WTC11 (cell line): ENCODE measurements around the gene ANTXR2. TPM values are rescaled to one million over a fixed set of nuclear protein-coding genes. Genes with fewer than 3 reads are reported as not detected.

ENCODE experiments used
- ATAC-seq: fragments of 200-7000 bp; cut with Tn5 transposase; 2 replicates; pipeline ENCODE4 v1.10.0; 2021; ENCODE audit warnings: mild to moderate bottlenecking, moderate library complexity
- CTCF ChIA-PET: fragments of 300-600 bp; sonication (Branson Sonifier 250); formaldehyde crosslinking; loops from one replicate; lab custom pipeline; 2021; ENCODE audit warnings: antibody characterized with exemption; lab: Charles Lee
- POLR2A ChIA-PET: fragments of 350-600 bp; sonication (Branson Sonifier 250); formaldehyde crosslinking; loops from one replicate; lab custom pipeline; 2021; ENCODE audit warnings: antibody characterized with exemption; lab: Charles Lee
- DNase-seq: peaks from one replicate; pipeline ENCODE4 v3.0.0; 2021; ENCODE audit warnings: low spot score
- H3K27ac Mint-ChIP-seq: 2 replicates; pipeline ENCODE4 v1.8.0; 2021; ENCODE audit warnings: mixed read lengths
- H3K27me3 Mint-ChIP-seq: 2 replicates; pipeline ENCODE4 v1.8.0; 2021; ENCODE audit warnings: low read depth, mild to moderate bottlenecking, moderate library complexity, mixed read lengths
- H3K36me3 Mint-ChIP-seq: 2 replicates; pipeline ENCODE4 v1.8.0; 2021; ENCODE audit warnings: mixed read lengths
- H3K4me1 Mint-ChIP-seq: 2 replicates; pipeline ENCODE4 v1.8.0; 2022; ENCODE audit warnings: mixed read lengths
- H3K4me3 Mint-ChIP-seq: 2 replicates; pipeline ENCODE4 v1.8.0; 2021; ENCODE audit warnings: mild to moderate bottlenecking, moderate library complexity, mixed read lengths
- H3K9me3 Mint-ChIP-seq: 2 replicates; pipeline ENCODE4 v1.8.0; 2021; ENCODE audit warnings: mixed read lengths
- ELF4 ChIP-seq: sonication (generic); formaldehyde crosslinking; IDR thresholded peaks from 2 replicates; pipeline ENCODE4 v1.8.1; 2022; ENCODE audit warnings: low read depth, mild to moderate bottlenecking, moderate library complexity, missing genetic modification reagents
- GTF2I ChIP-seq: fragments of 250-450 bp; sonication (Bioruptor Pico); conservative IDR thresholded peaks from 2 replicates; pipeline ENCODE4 v1.4.0; 2021; ENCODE audit warnings: mild to moderate bottlenecking
- HMGA2 ChIP-seq: fragments of 250-450 bp; sonication (Bioruptor Pico); IDR thresholded peaks from 2 replicates; pipeline ENCODE4 v1.4.0; 2021; ENCODE audit warnings: mild to moderate bottlenecking, moderate library complexity
- IRF2 ChIP-seq: sonication (generic); formaldehyde crosslinking; IDR thresholded peaks from 2 replicates; pipeline ENCODE4 v1.8.0; 2022; ENCODE audit warnings: low read depth, missing genetic modification reagents, borderline replicate concordance
- JAZF1 ChIP-seq: fragments of 250-450 bp; sonication (Bioruptor Pico); IDR thresholded peaks from 2 replicates; pipeline ENCODE4 v1.9.0; 2021; ENCODE audit warnings: moderate library complexity, mild to moderate bottlenecking, inconsistent platforms
- JUN ChIP-seq: sonication (generic); formaldehyde crosslinking; IDR thresholded peaks from 2 replicates; pipeline ENCODE4 v1.8.0; 2023; ENCODE audit warnings: mild to moderate bottlenecking, missing genetic modification reagents
- NFYB ChIP-seq: sonication (generic); formaldehyde crosslinking; conservative IDR thresholded peaks from 2 replicates; pipeline ENCODE4 v1.8.0; 2022; ENCODE audit warnings: low read depth, missing genetic modification reagents
- NR2C2 ChIP-seq: sonication (generic); formaldehyde crosslinking; IDR thresholded peaks from 2 replicates; pipeline ENCODE4 v1.8.0; 2022; ENCODE audit warnings: mild to moderate bottlenecking, missing genetic modification reagents
- NR3C1 ChIP-seq: sonication (generic); formaldehyde crosslinking; conservative IDR thresholded peaks from 2 replicates; pipeline ENCODE4 v1.8.1; 2023; ENCODE audit warnings: low read depth, mild to moderate bottlenecking, missing genetic modification reagents
- SOX15 ChIP-seq: fragments of 250-450 bp; sonication (Bioruptor Pico); IDR thresholded peaks from 2 replicates; pipeline ENCODE4 v1.9.0; 2021; ENCODE audit warnings: mild to moderate bottlenecking
- SP1 ChIP-seq: sonication (generic); formaldehyde crosslinking; conservative IDR thresholded peaks from 2 replicates; pipeline ENCODE4 v1.8.1; 2022; ENCODE audit warnings: missing genetic modification reagents
- TEAD1 ChIP-seq: sonication (generic); formaldehyde crosslinking; IDR thresholded peaks from 2 replicates; pipeline ENCODE4 v1.8.0; 2022; ENCODE audit warnings: mild to moderate bottlenecking, missing genetic modification reagents
- TEAD4 ChIP-seq: sonication (generic); formaldehyde crosslinking; IDR thresholded peaks from 2 replicates; pipeline ENCODE4 v1.8.0; 2022; ENCODE audit warnings: mild to moderate bottlenecking, missing genetic modification reagents
- ZBTB21 ChIP-seq: sonication (generic); formaldehyde crosslinking; IDR thresholded peaks from 2 replicates; pipeline ENCODE4 v1.8.1; 2023; ENCODE audit warnings: mild to moderate bottlenecking, missing genetic modification reagents, borderline replicate concordance
- total RNA-seq: library from RNA; stranded (reverse); gene quantifications from 3 replicates; pipeline ENCODE4 v1.2.3, GENCODE V29; 2021
- TF ChIP-seq, protein P1 (sequence below): sonication (generic); formaldehyde crosslinking; IDR thresholded peaks from 2 replicates; pipeline ENCODE4 v1.8.1; 2023; ENCODE audit warnings: mild to moderate bottlenecking, missing genetic modification reagents, moderate library complexity
- TF ChIP-seq, protein P2 (sequence below): fragments of 250-450 bp; sonication (Bioruptor Pico); IDR thresholded peaks from 2 replicates; pipeline ENCODE4 v1.8.0; 2021; ENCODE audit warnings: mild to moderate bottlenecking
- TF ChIP-seq, protein P3 (sequence below): sonication (generic); formaldehyde crosslinking; IDR thresholded peaks from 2 replicates; pipeline ENCODE4 v1.8.1; 2022; ENCODE audit warnings: missing genetic modification reagents, borderline replicate concordance
- TF ChIP-seq, protein P4 (sequence below): sonication (generic); formaldehyde crosslinking; IDR thresholded peaks from 2 replicates; pipeline ENCODE4 v1.8.0; 2022; ENCODE audit warnings: mild to moderate bottlenecking, missing genetic modification reagents
- TF ChIP-seq, protein P5 (sequence below): fragments of 200-600 bp; IDR thresholded peaks from 2 replicates; pipeline ENCODE4 v1.8.0; 2022; ENCODE audit warnings: antibody characterized with exemption
- TF ChIP-seq, protein P6 (sequence below): fragments of 250-450 bp; sonication (Bioruptor Pico); IDR thresholded peaks from 2 replicates; pipeline ENCODE4 v2.1.2; 2022; ENCODE audit warnings: mild to moderate bottlenecking, moderate library complexity
- TF ChIP-seq, protein P7 (sequence below): fragments of 250-450 bp; sonication (Bioruptor Pico); IDR thresholded peaks from 2 replicates; pipeline ENCODE4 v1.9.0; 2021; ENCODE audit warnings: mild to moderate bottlenecking

Gene ANTXR2
- total RNA-seq, 1 experiment from 2014 or later = 9.9 TPM

DNA sequence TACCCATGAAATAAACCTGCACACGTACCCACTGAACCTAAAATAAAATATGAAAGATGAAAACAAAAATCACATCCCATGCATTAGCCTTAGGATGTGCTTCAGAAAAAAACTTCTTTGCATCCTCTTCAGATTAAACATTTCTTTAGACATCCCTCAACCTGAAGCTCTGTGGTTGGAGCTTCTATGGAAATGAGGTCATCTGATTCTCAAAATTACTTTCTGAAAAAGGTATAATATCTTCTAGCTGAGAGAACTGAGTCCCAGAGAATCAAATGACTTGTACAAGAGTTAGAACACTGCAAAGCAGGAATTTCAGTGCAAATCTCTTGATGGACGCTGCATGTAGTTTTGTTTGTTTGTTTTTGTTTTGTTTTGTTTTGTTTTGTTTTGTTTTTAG, 19.1 kb upstream of the ANTXR2 start (continued):
- TF ChIP-seq ZBTB21 (CRISPR knock-in tag) (no peak), TEAD1 (CRISPR knock-in tag) (no peak)
- TF ChIP-seq, protein P1, sequence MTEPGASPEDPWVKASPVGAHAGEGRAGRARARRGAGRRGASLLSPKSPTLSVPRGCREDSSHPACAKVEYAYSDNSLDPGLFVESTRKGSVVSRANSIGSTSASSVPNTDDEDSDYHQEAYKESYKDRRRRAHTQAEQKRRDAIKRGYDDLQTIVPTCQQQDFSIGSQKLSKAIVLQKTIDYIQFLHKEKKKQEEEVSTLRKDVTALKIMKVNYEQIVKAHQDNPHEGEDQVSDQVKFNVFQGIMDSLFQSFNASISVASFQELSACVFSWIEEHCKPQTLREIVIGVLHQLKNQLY (CRISPR knock-in tag) = no peak

DNA sequence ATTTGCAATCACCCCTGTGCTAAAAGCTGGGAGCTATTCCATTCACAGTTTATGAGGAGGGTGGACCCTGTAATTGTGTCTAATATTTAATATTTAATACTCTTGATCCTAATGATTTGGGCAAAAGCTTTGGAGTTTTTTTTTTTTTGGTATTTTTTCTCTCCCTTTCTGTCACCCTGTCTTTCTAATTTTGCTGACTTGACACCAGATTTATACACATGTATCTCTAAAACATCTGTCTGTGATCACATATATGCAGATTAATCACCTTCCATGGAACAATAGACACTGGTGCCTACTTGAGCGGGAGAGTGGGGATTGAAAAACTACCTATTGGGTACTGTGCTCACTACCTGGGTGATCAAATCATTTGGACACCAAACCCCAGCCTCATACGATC, 18.7 kb upstream of the ANTXR2 start:
- TF ChIP-seq, protein P2, sequence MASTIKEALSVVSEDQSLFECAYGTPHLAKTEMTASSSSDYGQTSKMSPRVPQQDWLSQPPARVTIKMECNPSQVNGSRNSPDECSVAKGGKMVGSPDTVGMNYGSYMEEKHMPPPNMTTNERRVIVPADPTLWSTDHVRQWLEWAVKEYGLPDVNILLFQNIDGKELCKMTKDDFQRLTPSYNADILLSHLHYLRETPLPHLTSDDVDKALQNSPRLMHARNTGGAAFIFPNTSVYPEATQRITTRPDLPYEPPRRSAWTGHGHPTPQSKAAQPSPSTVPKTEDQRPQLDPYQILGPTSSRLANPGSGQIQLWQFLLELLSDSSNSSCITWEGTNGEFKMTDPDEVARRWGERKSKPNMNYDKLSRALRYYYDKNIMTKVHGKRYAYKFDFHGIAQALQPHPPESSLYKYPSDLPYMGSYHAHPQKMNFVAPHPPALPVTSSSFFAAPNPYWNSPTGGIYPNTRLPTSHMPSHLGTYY = no peak
- TF ChIP-seq GTF2I (CRISPR knock-in tag) = no peak
- TF ChIP-seq HMGA2 (CRISPR knock-in tag) = no peak
- TF ChIP-seq, protein P3, sequence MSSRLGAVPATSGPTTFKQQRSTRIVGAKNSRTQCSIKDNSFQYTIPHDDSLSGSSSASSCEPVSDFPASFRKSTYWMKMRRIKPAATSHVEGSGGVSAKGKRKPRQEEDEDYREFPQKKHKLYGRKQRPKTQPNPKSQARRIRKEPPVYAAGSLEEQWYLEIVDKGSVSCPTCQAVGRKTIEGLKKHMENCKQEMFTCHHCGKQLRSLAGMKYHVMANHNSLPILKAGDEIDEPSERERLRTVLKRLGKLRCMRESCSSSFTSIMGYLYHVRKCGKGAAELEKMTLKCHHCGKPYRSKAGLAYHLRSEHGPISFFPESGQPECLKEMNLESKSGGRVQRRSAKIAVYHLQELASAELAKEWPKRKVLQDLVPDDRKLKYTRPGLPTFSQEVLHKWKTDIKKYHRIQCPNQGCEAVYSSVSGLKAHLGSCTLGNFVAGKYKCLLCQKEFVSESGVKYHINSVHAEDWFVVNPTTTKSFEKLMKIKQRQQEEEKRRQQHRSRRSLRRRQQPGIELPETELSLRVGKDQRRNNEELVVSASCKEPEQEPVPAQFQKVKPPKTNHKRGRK (CRISPR knock-in tag) = no peak
- no peak for TF ChIP-seq SOX15
- no peak for TF ChIP-seq ELF4 (CRISPR knock-in tag)
- TF ChIP-seq NFYB (CRISPR knock-in tag) = no peak
- TF ChIP-seq, protein P4, sequence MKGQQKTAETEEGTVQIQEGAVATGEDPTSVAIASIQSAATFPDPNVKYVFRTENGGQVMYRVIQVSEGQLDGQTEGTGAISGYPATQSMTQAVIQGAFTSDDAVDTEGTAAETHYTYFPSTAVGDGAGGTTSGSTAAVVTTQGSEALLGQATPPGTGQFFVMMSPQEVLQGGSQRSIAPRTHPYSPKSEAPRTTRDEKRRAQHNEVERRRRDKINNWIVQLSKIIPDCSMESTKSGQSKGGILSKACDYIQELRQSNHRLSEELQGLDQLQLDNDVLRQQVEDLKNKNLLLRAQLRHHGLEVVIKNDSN (CRISPR knock-in tag) = no peak
- TF ChIP-seq, protein P5, sequence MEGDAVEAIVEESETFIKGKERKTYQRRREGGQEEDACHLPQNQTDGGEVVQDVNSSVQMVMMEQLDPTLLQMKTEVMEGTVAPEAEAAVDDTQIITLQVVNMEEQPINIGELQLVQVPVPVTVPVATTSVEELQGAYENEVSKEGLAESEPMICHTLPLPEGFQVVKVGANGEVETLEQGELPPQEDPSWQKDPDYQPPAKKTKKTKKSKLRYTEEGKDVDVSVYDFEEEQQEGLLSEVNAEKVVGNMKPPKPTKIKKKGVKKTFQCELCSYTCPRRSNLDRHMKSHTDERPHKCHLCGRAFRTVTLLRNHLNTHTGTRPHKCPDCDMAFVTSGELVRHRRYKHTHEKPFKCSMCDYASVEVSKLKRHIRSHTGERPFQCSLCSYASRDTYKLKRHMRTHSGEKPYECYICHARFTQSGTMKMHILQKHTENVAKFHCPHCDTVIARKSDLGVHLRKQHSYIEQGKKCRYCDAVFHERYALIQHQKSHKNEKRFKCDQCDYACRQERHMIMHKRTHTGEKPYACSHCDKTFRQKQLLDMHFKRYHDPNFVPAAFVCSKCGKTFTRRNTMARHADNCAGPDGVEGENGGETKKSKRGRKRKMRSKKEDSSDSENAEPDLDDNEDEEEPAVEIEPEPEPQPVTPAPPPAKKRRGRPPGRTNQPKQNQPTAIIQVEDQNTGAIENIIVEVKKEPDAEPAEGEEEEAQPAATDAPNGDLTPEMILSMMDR = no peak
- no peak for TF ChIP-seq SP1
- no peak for TF ChIP-seq NR3C1 (CRISPR knock-in tag)
- TF ChIP-seq, protein P6, sequence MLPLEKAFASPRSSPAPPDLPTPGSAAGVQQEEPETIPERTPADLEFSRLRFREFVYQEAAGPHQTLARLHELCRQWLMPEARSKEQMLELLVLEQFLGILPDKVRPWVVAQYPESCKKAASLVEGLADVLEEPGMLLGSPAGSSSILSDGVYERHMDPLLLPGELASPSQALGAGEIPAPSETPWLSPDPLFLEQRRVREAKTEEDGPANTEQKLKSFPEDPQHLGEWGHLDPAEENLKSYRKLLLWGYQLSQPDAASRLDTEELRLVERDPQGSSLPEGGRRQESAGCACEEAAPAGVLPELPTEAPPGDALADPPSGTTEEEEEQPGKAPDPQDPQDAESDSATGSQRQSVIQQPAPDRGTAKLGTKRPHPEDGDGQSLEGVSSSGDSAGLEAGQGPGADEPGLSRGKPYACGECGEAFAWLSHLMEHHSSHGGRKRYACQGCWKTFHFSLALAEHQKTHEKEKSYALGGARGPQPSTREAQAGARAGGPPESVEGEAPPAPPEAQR = no peak
- no peak for TF ChIP-seq JAZF1
- no peak for DNase-seq
- H3K9me3 Mint-ChIP-seq = no peaks in the 10 kb centered on the region
- no peaks in the 10 kb centered on the region for H3K36me3 Mint-ChIP-seq
- no peaks in the 10 kb centered on the region; the same call in 1 of the 2 replicates for H3K27me3 Mint-ChIP-seq
- POLR2A ChIA-PET = no interaction called here
- H3K27ac Mint-ChIP-seq = no peak overlapping the region
- no peak overlapping the region for H3K4me3 Mint-ChIP-seq
- H3K4me1 Mint-ChIP-seq = no peaks in the 10 kb centered on the region
- ATAC-seq = no peak
- CTCF ChIA-PET = no interaction called here

DNA sequence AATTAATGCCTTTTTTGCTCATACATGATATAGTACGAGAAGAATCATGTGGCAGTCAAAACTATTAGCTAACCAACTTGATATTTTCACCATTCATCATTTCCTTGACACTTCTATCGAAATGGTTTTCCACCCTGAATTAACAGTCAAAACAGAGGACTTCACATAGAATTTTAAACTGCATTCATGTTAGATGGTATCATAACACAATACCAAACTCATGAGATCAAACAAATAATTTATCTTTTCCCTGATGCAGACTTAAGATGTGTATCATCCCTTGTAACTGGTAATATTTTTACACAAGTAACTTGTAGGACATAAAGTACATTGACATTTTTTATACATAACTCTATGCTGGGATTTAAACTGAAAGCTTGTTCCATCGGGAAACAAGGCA, 18.2 kb upstream of the ANTXR2 start:
- TF ChIP-seq, protein P7, sequence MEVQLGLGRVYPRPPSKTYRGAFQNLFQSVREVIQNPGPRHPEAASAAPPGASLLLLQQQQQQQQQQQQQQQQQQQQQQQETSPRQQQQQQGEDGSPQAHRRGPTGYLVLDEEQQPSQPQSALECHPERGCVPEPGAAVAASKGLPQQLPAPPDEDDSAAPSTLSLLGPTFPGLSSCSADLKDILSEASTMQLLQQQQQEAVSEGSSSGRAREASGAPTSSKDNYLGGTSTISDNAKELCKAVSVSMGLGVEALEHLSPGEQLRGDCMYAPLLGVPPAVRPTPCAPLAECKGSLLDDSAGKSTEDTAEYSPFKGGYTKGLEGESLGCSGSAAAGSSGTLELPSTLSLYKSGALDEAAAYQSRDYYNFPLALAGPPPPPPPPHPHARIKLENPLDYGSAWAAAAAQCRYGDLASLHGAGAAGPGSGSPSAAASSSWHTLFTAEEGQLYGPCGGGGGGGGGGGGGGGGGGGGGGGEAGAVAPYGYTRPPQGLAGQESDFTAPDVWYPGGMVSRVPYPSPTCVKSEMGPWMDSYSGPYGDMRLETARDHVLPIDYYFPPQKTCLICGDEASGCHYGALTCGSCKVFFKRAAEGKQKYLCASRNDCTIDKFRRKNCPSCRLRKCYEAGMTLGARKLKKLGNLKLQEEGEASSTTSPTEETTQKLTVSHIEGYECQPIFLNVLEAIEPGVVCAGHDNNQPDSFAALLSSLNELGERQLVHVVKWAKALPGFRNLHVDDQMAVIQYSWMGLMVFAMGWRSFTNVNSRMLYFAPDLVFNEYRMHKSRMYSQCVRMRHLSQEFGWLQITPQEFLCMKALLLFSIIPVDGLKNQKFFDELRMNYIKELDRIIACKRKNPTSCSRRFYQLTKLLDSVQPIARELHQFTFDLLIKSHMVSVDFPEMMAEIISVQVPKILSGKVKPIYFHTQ (CRISPR knock-in tag) = no peak
- TF ChIP-seq TEAD4 (CRISPR knock-in tag) = no peak
- TF ChIP-seq JUN = no peak
- TF ChIP-seq, protein P2 = no peak
- TF ChIP-seq NR2C2 = no peak
- TF ChIP-seq IRF2 = no peak
- TF ChIP-seq SOX15 = no peak
- no peak for ATAC-seq
- no peak overlapping the region for H3K27ac Mint-ChIP-seq
- no peaks in the 10 kb centered on the region for H3K4me1 Mint-ChIP-seq
- peaks cover 3% of the 10 kb centered on the region; the same call in 1 of the 2 replicates for H3K27me3 Mint-ChIP-seq
- ChIA-PET POLR2A (no interaction called here), CTCF (no interaction called here)
- H3K9me3 Mint-ChIP-seq = no peaks in the 10 kb centered on the region
- H3K4me3 Mint-ChIP-seq = no peak overlapping the region
- no peak for DNase-seq
- H3K36me3 Mint-ChIP-seq = no peaks in the 10 kb centered on the region
